CD4-positive, alpha-beta T cell treated with Interleukin-21 for 1 hour (primary cell): ENCODE results near the gene FBXO10.
"Not testable (repeated sequence)": the region's sequence is repeated elsewhere in the genome, so short reads cannot be mapped to it uniquely, and the experiment has no call there.

Experiments used
- DNase-seq: peaks from one replicate; pipeline ENCODE4 v3.0.0-alpha.2; 2020

Gene FBXO10

GRCh38 chr9:37510053-37510452 is 66.1 kb downstream of the FBXO10 start:
- DNase-seq: not testable (repeated sequence)

DNA sequence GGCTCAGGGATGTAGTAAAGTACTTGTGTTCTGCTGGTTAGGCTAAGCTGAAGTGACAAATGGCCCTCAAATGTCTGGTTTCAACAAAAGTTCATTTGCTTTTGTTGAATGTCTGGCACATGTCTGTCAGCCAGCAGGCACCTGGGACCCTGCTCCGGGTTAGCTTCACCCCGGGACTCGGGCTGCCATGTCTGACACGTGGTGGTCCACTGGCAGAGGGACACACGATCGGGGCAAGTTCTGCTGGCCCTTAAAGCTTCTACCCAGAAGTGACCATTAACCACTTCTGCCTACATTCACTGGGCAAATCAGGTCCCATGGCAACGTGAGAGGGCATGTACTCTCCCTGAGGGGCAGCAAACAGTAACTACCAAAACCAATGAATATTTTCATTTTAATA is 66.6 kb downstream of the FBXO10 start:
- no peak for DNase-seq

GRCh38 chr9:37508834-37509206 is 67.4 kb downstream of the FBXO10 start:
- peak; percentile 24 for DNase-seq

- no peak for DNase-seq
These were observed 67.9 kb downstream of the FBXO10 start for GRCh38 chr9:37508135-37508833.

GRCh38 chr9:37507566-37508134 is 68.5 kb downstream of the FBXO10 start:
- no peak for DNase-seq

DNA sequence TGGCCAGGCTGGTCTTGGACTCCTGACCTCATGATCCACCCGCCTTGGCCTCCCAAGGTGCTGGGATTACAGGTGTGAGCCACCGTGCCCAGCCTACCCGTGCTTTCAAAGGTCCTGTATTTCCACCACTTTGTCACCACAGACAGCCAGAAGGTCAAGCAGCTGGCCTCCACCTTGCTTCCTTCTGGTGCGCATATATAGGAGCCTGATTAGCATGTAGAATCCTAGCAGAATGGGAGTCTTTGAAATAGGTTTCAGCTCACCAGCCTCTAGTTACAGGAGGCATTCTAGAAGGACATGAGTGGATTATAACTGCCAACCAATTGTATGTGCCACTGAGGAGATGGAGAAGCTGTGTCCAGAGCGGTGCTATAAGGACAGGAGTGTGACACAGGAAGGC is 71.6 kb downstream of the FBXO10 start:
- DNase-seq: no peak

- DNase-seq: peak; percentile 73
These were observed 72.4 kb downstream of the FBXO10 start for GRCh38 chr9:37503736-37504135.

GRCh38 chr9:37501957-37502596 is 74.1 kb downstream of the FBXO10 start:
- DNase-seq: no peak

- no peak for DNase-seq
These were observed 76.9 kb downstream of the FBXO10 start for GRCh38 chr9:37499297-37499696.

DNA sequence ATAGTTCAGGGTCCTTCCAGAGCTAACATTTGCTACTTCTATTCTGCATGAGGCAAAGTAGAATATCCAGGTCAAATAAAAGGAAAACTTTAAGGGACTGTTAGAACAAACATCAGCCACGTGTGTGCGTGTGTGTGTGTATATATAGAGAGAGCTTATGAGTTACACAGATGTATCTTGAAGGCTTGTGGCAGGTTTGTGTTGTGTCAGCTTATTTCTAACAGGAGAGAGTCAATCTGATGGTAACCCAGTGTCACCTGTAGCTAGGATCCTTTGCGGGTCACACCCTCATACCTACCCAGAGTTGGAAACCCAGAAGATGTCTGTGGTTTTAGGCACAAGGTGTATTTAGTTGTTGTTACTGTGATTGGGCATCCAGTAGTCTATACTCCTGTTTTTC is 77.7 kb downstream of the FBXO10 start:
- DNase-seq: no peak

- no peak for DNase-seq
These were observed 78.9 kb downstream of the FBXO10 start for GRCh38 chr9:37497320-37497719.

GRCh38 chr9:37496020-37496419 is 80.2 kb downstream of the FBXO10 start:
- no peak for DNase-seq

- DNase-seq: no peak
These were observed 80.6 kb downstream of the FBXO10 start for GRCh38 chr9:37495571-37495970.

DNA sequence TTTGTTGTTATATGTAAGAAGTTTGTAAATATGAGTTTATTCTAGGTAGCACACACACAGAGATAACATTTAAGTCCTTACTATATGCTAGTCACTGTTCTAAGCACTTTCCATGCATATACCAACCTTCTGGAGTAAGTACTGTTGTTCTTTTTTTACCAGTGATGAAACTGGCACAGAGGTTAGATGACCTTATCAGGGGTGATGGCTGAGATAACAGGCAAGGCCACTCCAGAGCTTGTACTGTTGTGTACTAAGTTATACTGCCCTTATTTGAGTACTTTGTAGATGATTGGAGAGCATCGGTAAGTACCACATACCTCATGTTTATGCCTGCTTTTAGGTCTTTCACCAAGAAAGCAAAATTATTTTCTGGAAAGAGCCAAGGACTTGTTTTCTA is 84.2 kb downstream of the FBXO10 start:
- DNase-seq: no peak

GRCh38 chr9:37486616-37487548 is 89.3 kb downstream of the FBXO10 start:
- no peak for DNase-seq

- no peak for DNase-seq
These were observed 89.9 kb downstream of the FBXO10 start for GRCh38 chr9:37486256-37486615.

- peak; percentile 96 for DNase-seq
These were observed 90.6 kb downstream of the FBXO10 start, which contains the start of gene POLR1E for GRCh38 chr9:37485389-37486255. TSS of gene POLR1E (plus strand) at chr9:37485948. CDS start at chr9:37486048, 100 bp downstream.

GRCh38 chr9:37480759-37481158 is 95.4 kb downstream of the FBXO10 start:
- DNase-seq: no peak

DNA sequence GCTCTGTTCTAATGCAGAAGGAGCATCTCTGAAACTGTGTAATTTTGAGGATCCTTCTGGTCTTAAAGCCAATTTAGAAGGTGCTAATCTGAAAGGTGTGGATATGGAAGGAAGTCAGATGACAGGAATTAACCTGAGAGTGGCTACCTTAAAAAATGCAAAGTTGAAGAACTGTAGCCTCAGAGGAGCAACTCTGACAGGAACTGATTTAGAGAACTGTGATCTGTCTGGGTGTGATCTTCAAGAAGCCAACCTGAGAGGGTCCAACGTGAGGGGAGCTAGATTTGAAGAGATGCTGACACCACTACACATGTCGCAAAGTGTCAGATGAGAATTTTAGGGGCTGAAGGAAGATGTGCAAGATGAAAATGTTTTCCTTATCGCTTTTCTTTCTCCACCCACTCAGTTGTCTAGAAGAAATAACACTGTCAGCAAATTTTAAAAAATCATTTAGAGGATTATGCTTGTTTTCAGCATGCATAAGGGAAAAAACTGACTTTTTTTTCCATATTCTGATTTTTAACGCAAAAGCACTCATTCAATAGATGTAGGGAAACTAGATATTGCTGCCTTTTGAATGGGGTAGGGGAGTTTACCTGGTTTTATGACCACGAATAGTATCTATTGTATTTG is 98.1 kb downstream of the FBXO10 start:
- DNase-seq: not testable (repeated sequence)

- DNase-seq: not testable (repeated sequence)
These were observed 98.7 kb downstream of the FBXO10 start for GRCh38 chr9:37477443-37477842.

GRCh38 chr9:37476930-37477329 is 99.2 kb downstream of the FBXO10 start:
- DNase-seq: no peak

- no peak for DNase-seq
These were observed 101.7 kb downstream of the FBXO10 start for GRCh38 chr9:37474438-37474837.
